Measurements from ENCODE around the gene TNP2. TPM values are rescaled to one million over a fixed set of nuclear protein-coding genes. Genes with fewer than 3 reads are reported as not detected.

TNP2 gene
- total RNA-seq, 6 donors from 2014 or later = not detected

DNA sequence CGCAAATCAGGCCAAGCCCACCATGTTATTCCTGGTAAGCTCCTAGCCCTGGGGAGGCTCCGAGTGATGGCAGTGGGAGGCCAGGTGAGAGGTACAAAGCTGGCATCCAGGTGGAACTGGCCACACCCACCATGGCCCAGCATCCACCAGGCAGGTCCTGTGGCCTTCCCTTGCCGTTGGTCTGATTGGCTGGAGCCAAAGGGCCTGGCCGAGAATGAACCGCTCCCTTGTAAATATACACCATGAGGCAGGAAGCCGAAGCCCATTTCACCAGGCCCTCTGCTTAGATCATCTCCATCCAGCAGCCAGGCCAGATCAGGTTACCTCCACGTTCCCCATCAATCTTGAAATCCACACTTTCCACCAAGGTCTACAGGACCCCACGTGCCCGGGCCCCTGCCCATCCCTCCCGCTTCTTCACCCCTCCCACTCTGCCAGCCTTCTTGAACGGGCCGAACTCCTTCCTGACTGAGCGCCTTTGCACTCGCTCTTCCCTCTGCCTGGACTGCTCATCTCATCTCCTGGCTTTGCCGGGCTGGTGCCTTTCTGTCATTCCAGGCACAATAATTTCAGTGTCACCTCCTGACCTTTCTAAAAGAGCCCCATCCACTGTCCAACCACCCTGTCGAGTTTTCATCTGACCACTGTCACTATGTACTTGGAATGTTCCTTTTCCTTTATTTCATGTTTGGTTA is 18.9 kb downstream of the TNP2 start:
- no peaks in the 10 kb centered on the region for H3K9me3 ChIP-seq
- peaks cover 14 to 22% (median 20%) of the 10 kb centered on the region in 4 donors for H3K4me1 ChIP-seq
- 74 to 79% methylated on average over 15 to 16 of the region's 16 CpGs for WGBS, 2 donors
- H3K27ac ChIP-seq = no peak overlapping the region
- no peak overlapping the region for H3K4me3 ChIP-seq
- TF ChIP-seq EP300 (IDR thresholded peaks at IDR 0.05) (no peak), POLR2A (IDR thresholded peaks at IDR 0.05) (no peak), POLR2AphosphoS5 (IDR thresholded peaks at IDR 0.05) (no peak)
- TF ChIP-seq, protein P1, sequence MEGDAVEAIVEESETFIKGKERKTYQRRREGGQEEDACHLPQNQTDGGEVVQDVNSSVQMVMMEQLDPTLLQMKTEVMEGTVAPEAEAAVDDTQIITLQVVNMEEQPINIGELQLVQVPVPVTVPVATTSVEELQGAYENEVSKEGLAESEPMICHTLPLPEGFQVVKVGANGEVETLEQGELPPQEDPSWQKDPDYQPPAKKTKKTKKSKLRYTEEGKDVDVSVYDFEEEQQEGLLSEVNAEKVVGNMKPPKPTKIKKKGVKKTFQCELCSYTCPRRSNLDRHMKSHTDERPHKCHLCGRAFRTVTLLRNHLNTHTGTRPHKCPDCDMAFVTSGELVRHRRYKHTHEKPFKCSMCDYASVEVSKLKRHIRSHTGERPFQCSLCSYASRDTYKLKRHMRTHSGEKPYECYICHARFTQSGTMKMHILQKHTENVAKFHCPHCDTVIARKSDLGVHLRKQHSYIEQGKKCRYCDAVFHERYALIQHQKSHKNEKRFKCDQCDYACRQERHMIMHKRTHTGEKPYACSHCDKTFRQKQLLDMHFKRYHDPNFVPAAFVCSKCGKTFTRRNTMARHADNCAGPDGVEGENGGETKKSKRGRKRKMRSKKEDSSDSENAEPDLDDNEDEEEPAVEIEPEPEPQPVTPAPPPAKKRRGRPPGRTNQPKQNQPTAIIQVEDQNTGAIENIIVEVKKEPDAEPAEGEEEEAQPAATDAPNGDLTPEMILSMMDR (IDR thresholded peaks at IDR 0.05) = no peak
- ATAC-seq (ENCODE audit: low FRiP score in 2 of 2) (no peak), DNase-seq (peak in 1 of 2 donors; percentile 37)
- no peaks in the 10 kb centered on the region for H3K27me3 ChIP-seq
- peaks cover 0 to 7% (median 0%) of the 10 kb centered on the region in 4 donors for H3K36me3 ChIP-seq

DNA sequence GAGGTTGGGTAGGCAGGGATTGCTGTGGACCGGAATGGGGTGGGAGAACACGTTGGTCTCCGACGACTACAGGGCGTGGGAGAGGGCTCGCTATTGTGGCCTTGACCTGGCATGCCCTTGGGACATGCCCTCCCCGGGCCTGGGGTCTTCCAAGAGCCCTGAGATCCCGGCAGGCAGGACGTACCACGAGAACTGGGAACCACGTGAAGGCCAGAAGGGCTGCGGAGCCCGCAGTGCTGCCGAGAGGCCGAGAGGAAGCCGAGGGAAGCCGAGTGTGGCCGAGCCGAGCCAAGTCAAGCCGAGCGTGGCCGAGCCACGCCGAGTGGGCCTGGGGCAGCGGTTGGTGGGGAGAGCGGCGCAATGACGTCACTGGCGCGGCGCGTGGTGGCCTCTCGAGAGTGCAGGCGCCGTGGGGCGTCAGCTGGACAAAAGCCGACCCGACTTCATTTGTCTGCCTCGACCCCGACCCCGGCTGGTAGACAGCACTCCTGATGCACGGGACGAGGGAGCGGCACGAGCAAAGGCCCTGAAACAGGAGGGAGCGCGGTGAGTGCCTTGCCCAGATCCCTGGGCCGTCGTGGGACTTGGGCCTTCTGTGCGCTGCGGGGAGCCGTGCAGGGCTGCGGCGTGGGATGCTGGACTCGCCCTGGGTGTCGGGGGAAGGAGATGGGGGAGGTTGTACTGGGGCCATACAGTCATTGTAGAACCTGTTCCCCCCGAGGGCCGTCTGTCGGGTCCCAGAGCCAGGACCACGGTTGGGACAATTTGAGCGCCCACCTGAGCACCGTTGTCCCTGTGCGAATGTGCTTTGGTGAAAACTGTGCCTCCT is 19.7 kb downstream of the TNP2 start:
- ATAC-seq (ENCODE audit: low FRiP score in 2 of 2) (no peak), DNase-seq (peak in 1 of 2 donors; percentile 88)
- Histone ChIP-seq H3K4me1 (peaks cover 7 to 17% (median 13%) of the 10 kb centered on the region in 4 donors), H3K27ac (no peak overlapping the region), H3K36me3 (peaks cover 0 to 7% (median 0%) of the 10 kb centered on the region in 4 donors), H3K27me3 (no peaks in the 10 kb centered on the region), H3K9me3 (no peaks in the 10 kb centered on the region), H3K4me3 (no peak overlapping the region)
- no peak for TF ChIP-seq POLR2A (IDR thresholded peaks at IDR 0.05)
- TF ChIP-seq, protein P1 (IDR thresholded peaks at IDR 0.05) = peak in 1 of 6 experiments; percentile 8
- 93 to 96% methylated on average over 63 of the region's 63 CpGs for WGBS, 2 donors

DNA sequence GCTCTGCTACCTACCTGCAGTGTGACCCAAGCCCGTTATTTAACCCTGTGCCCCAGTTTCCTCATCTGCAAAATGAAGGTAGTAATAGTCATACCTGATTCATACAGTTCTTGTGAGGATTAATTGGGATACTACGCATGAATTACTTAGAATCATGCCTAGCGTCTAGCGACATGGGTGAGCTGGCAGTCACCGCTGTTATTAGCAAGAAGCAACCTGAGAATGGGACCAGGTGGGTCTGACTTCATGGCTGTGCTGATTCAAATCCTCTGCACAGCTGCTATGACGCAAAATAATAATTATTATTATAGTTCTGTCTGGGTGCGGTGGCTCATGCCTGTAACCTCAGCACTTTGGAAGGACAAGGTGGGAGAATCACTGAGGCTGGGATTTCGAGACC is 21.0 kb downstream of the TNP2 start:
- Histone ChIP-seq H3K36me3 (no peaks in the 10 kb centered on the region), H3K9me3 (no peaks in the 10 kb centered on the region), H3K4me3 (no peak overlapping the region), H3K27me3 (no peaks in the 10 kb centered on the region), H3K27ac (no peak overlapping the region), H3K4me1 (peaks cover 0 to 4% (median 2%) of the 10 kb centered on the region in 4 donors)
- DNase-seq (no peak), ATAC-seq (ENCODE audit: low FRiP score in 2 of 2) (no peak)
- no peak for TF ChIP-seq POLR2AphosphoS5 (IDR thresholded peaks at IDR 0.05)
- no peak for TF ChIP-seq POLR2A (IDR thresholded peaks at IDR 0.05)
- TF ChIP-seq, protein P1 (IDR thresholded peaks at IDR 0.05) = no peak
- no peak for TF ChIP-seq EP300 (IDR thresholded peaks at IDR 0.05)
- WGBS, 2 donors = 94 to 97% methylated on average over 7 to 8 of the region's 8 CpGs

DNA sequence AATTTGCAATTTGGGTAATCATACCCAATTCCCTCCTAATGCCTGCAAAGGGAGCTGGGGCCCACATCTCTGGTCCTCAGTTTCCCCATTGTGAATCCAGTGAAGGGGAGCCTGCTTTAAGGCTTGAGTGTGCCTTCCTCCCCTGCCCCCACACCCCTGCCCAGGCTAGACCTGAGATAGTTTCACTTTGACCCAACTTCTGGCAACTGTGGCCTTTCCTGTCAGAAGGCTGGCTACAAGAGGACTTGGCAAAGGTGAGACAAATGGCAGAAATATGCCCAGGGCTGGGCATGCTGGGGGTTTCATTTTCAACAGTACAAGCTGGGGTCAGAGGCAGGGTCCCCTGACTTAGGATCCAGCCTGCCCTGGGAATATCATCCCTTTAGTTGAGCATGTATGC is 23.1 kb downstream of the TNP2 start:
- no peak for DNase-seq

More for the DNA sequence above, 23.1 kb downstream of the TNP2 start:
- Histone ChIP-seq H3K4me3 (no peak overlapping the region), H3K36me3 (no peaks in the 10 kb centered on the region), H3K4me1 (no peaks in the 10 kb centered on the region), H3K9me3 (no peaks in the 10 kb centered on the region), H3K27me3 (no peaks in the 10 kb centered on the region), H3K27ac (no peak overlapping the region)
- TF ChIP-seq, protein P1 (IDR thresholded peaks at IDR 0.05) = no peak
- TF ChIP-seq POLR2A (IDR thresholded peaks at IDR 0.05) (no peak), EP300 (IDR thresholded peaks at IDR 0.05) (no peak), POLR2AphosphoS5 (IDR thresholded peaks at IDR 0.05) (no peak)
- ATAC-seq (ENCODE audit: low FRiP score in 2 of 2) = no peak

All from upper lobe of left lung (tissue), 6 donors.